HG02973 (cell line): Measurements from ENCODE around the gene SNX27.
"Not testable (repeated sequence)": the region's sequence is repeated elsewhere in the genome, so short reads cannot be mapped to it uniquely, and the experiment has no call there.

Experiments
- ATAC-seq: cut with Tn5 transposase; IDR thresholded peaks from one replicate; pipeline ENCODE4 v1.9.1; 2021; ENCODE audit warnings: moderate library complexity; ENCODE audit not compliant: unreplicated experiment

The SNX27 gene

GRCh38 chr1:151602550-151602949 is 9.3 kb upstream of the SNX27 start:
- not testable (repeated sequence) for ATAC-seq

- ATAC-seq: no peak
Observed at GRCh38 chr1:151604291-151604690, 7.6 kb upstream of the SNX27 start.

- no peak for ATAC-seq
Observed at GRCh38 chr1:151606384-151606783, 5.5 kb upstream of the SNX27 start.

GRCh38 chr1:151606857-151607256 is 5.0 kb upstream of the SNX27 start:
- ATAC-seq: no peak

- no peak for ATAC-seq
Observed at GRCh38 chr1:151610142-151610541, 1.7 kb upstream of the SNX27 start.

- ATAC-seq: no peak
Observed at GRCh38 chr1:151611288-151611790, 511 bp upstream of the SNX27 start.

GRCh38 chr1:151612501-151613281 is 841 bp downstream of the SNX27 start:
- ATAC-seq: no peak

- ATAC-seq: no peak
Observed at GRCh38 chr1:151613282-151613780, 1.5 kb downstream of the SNX27 start.

- no peak for ATAC-seq
Observed at GRCh38 chr1:151615711-151616504, 4.1 kb downstream of the SNX27 start.

GRCh38 chr1:151616505-151616849 is 4.6 kb downstream of the SNX27 start:
- no peak for ATAC-seq

GRCh38 chr1:151618003-151618402 is 6.2 kb downstream of the SNX27 start:
- ATAC-seq: no peak

GRCh38 chr1:151618470-151618869 is 6.6 kb downstream of the SNX27 start:
- ATAC-seq: no peak

GRCh38 chr1:151618996-151619395 is 7.1 kb downstream of the SNX27 start:
- not testable (repeated sequence) for ATAC-seq

GRCh38 chr1:151619489-151620093 is 7.7 kb downstream of the SNX27 start:
- no peak for ATAC-seq

GRCh38 chr1:151620286-151620685 is 8.4 kb downstream of the SNX27 start:
- ATAC-seq: no peak

- ATAC-seq: no peak
Observed at GRCh38 chr1:151621351-151621750, 9.5 kb downstream of the SNX27 start.

- no peak for ATAC-seq
Observed at GRCh38 chr1:151624783-151625182, 12.9 kb downstream of the SNX27 start.

GRCh38 chr1:151626740-151627334 is 15.0 kb downstream of the SNX27 start:
- no peak for ATAC-seq

- no peak for ATAC-seq
Observed at GRCh38 chr1:151629278-151629677, 17.4 kb downstream of the SNX27 start.

GRCh38 chr1:151635479-151636072 is 23.7 kb downstream of the SNX27 start:
- no peak for ATAC-seq
